NCI-H69 (cell line): ENCODE results near the gene ZCCHC24.

Experiments used
- DNase-seq: peaks from one replicate; lab custom pipeline; 2025; lab: John Stamatoyannopoulos, UW

Gene ZCCHC24

GRCh38 chr10:79431428-79431827 is 14.0 kb downstream of the ZCCHC24 start:
- no peak for DNase-seq

GRCh38 chr10:79430936-79431335 is 14.5 kb downstream of the ZCCHC24 start:
- DNase-seq, result no peak

GRCh38 chr10:79430325-79430905 is 15.0 kb downstream of the ZCCHC24 start:
- DNase-seq, result no peak

GRCh38 chr10:79429751-79430150 is 15.7 kb downstream of the ZCCHC24 start:
- DNase-seq, result no peak

GRCh38 chr10:79427965-79428364 is 17.5 kb downstream of the ZCCHC24 start:
- no peak for DNase-seq

- DNase-seq, result no peak
Observed at GRCh38 chr10:79425074-79425532, 20.3 kb downstream of the ZCCHC24 start.

GRCh38 chr10:79424221-79425073 is 21.0 kb downstream of the ZCCHC24 start:
- DNase-seq, result peak; percentile 79

GRCh38 chr10:79422178-79422892 is 23.1 kb downstream of the ZCCHC24 start:
- no peak for DNase-seq

GRCh38 chr10:79420974-79421688 is 24.3 kb downstream of the ZCCHC24 start:
- DNase-seq, result no peak

GRCh38 chr10:79418886-79419595 is 26.4 kb downstream of the ZCCHC24 start:
- no peak for DNase-seq

- DNase-seq, result no peak
Observed at GRCh38 chr10:79418274-79418673, 27.1 kb downstream of the ZCCHC24 start.

- DNase-seq, result no peak
Observed at GRCh38 chr10:79417731-79418130, 27.7 kb downstream of the ZCCHC24 start.

- no peak for DNase-seq
Observed at GRCh38 chr10:79417266-79417665, 28.2 kb downstream of the ZCCHC24 start.

- no peak for DNase-seq
Observed at GRCh38 chr10:79416578-79417255, 28.7 kb downstream of the ZCCHC24 start.

- no peak for DNase-seq
Observed at GRCh38 chr10:79415736-79416577, 29.5 kb downstream of the ZCCHC24 start.

- DNase-seq, result no peak
Observed at GRCh38 chr10:79414714-79415113, 30.7 kb downstream of the ZCCHC24 start.

GRCh38 chr10:79413196-79413595 is 32.2 kb downstream of the ZCCHC24 start:
- DNase-seq, result no peak

GRCh38 chr10:79412516-79412915 is 32.9 kb downstream of the ZCCHC24 start:
- no peak for DNase-seq

- peak; percentile 39 for DNase-seq
Observed at GRCh38 chr10:79411546-79412495, 33.6 kb downstream of the ZCCHC24 start.
